Measurements from ENCODE around the gene HIGD2B.
"Not testable (repeated sequence)": the region's sequence is repeated elsewhere in the genome, so short reads cannot be mapped to it uniquely, and the experiment has no call there.

- TF ChIP-seq CBX2 (IDR thresholded peaks at IDR 0.05; ENCODE audit: insufficient read depth, low read length, poor library complexity, severe bottlenecking); ZNF589 (CRISPR knock-in tag; IDR thresholded peaks at IDR 0.05; ENCODE audit: low read depth); TEAD1 (CRISPR knock-in tag; IDR thresholded peaks at IDR 0.05): not testable (repeated sequence)
Measured at GRCh38 chr15:72663931-72664330, 22.1 kb downstream of the HIGD2B start.

All from K562 (cell line).